GM12878 (cell line): Measurements from ENCODE around the gene SLC24A3. TPM values are rescaled to one million over a fixed set of nuclear protein-coding genes. Genes with fewer than 3 reads are reported as not detected.

Source experiments
- BHLHE40 ChIP-seq, 2 experiments: fragments of 450-650 bp in 1 of 2; IDR thresholded peaks; 2 replicates each; pipeline ENCODE4 v1.6.1; 2011 to 2017; ENCODE audit warnings: low read depth in 2 of 2, borderline replicate concordance in 1 of 2, improper control_type of control experiment in 1 of 2, low read length in 1 of 2, mild to moderate bottlenecking in 1 of 2
- FOXM1 ChIP-seq: IDR thresholded peaks from 2 replicates; pipeline ENCODE4 v1.6.1; 2012; ENCODE audit warnings: low read depth, mild to moderate bottlenecking, inconsistent platforms, low read length, moderate library complexity
- JUNB ChIP-seq: IDR thresholded peaks from 2 replicates; pipeline ENCODE4 v1.6.1; 2016; ENCODE audit warnings: antibody characterized with exemption, mild to moderate bottlenecking
- NFXL1 ChIP-seq: fragments of 450-650 bp; IDR thresholded peaks from 2 replicates; pipeline ENCODE4 v1.6.1; 2017; ENCODE audit warnings: antibody characterized with exemption, mild to moderate bottlenecking, borderline replicate concordance
- PML ChIP-seq: IDR thresholded peaks from 2 replicates; pipeline ENCODE4 v1.6.1; 2012; ENCODE audit warnings: low read length, inconsistent platforms
- POLR2AphosphoS2 ChIP-seq: IDR thresholded peaks from 2 replicates; pipeline ENCODE4 v1.6.1; 2011; ENCODE audit warnings: low read depth, mild to moderate bottlenecking, low read length, improper control_type of control experiment, moderate library complexity
- PRDM15 ChIP-seq: fragments of 450-650 bp; formaldehyde crosslinking; IDR thresholded peaks from 2 replicates; pipeline ENCODE4 v1.4.0; 2020; ENCODE audit warnings: mild to moderate bottlenecking, moderate library complexity
- SMAD1 ChIP-seq: fragments of 450-650 bp; IDR thresholded peaks from 2 replicates; pipeline ENCODE4 v1.6.1; 2018; ENCODE audit warnings: mild to moderate bottlenecking, low read depth; ENCODE audit not compliant: partially characterized antibody
- TCF7 ChIP-seq: IDR thresholded peaks from 2 replicates; pipeline ENCODE4 v1.6.1; 2014; ENCODE audit warnings: antibody characterized with exemption, borderline replicate concordance
- ZNF592 ChIP-seq: fragments of 450-650 bp; IDR thresholded peaks from 2 replicates; pipeline ENCODE4 v1.6.1; 2017; ENCODE audit warnings: mild to moderate bottlenecking, moderate library complexity
- polyA plus RNA-seq, 11 experiments: library from polyadenylated mRNA; depleted of rRNA in 4 of 11; unstranded in 6 of 11; stranded (reverse) in 5 of 11; fragments of >200 nt; fragmentation: Nextera tagmentation in 4 of 11; fragmentation: Illumina TruSeq in 1 of 11; extraction: Ambion mirVana in 4 of 11; extraction: Trizol in 1 of 11; gene quantifications; 1 replicate in 1 of 11; 2 replicates in 10 of 11; pipeline versions ENCODE4 v1.2.1 to v1.2.3, GENCODE V29; 2011 to 2016; ENCODE audit warnings: inconsistent platforms in 2 of 11, missing spikeins in 2 of 11, low read depth in 1 of 11
- total RNA-seq, 4 experiments: library from RNA; depleted of rRNA in 3 of 4; stranded (reverse); fragments of >200 nt in 3 of 4; fragmentation: Illumina TruSeq in 1 of 4; extraction: Trizol in 1 of 4; gene quantifications; 2 replicates each; pipeline versions ENCODE4 v1.2.1 to v1.2.3, GENCODE V29; 2013 to 2021

SLC24A3 gene
- total and polyA plus RNA-seq, 10 of the 15 experiments (the other 5 are each of a cell fraction or from before 2014, with no cell fraction given): 0.04 TPM; not detected in 9

- TF ChIP-seq FOXM1 (no peak), SMAD1 (peak; percentile 42), JUNB (peak; percentile 69), TCF7 (no peak), PML (no peak), POLR2AphosphoS2 (no peak), BHLHE40 (IDR thresholded peaks at IDR 0.05; ENCODE audit: borderline replicate concordance in 1 of 2, low read depth in 2 of 2, low read length in 1 of 2) (peak; percentile 74 to 93), NFXL1 (no peak), ZNF592 (peak; percentile 38; the same call in 1 of the 2 replicates), PRDM15 (no peak)
Measured at GRCh38 chr20:19737025-19737424, 524.6 kb downstream of the SLC24A3 start (continued).
